Stimulated activated naive CD4-positive, alpha-beta T cell treated with Interleukin-2 at 50 U/mL for 16 hours (primary cell): Measurements from ENCODE around the gene TM2D1.

ENCODE experiments used
- DNase-seq: peaks from one replicate; lab custom pipeline; 2025; lab: John Stamatoyannopoulos, UW

The TM2D1 gene

DNA sequence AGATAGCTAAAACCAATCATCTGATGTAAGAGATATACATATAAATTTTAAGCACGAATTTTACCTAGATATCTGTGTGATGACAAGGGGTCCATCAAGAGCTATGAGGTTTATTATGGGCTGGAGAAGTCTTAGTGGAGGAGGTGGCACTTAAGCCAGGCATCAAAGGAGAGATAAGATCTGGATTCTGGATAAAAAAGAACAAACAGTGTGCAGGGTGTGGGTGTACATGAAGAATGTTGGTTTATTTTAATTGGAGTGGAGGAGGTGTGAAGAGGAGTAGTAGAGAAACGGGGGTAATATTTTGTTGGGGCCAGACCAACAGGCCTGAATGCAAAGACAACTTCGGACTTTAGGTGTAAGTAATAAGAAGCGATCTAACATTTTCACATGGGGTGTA, 80.6 kb downstream of the TM2D1 start:
- DNase-seq, result no peak

DNA sequence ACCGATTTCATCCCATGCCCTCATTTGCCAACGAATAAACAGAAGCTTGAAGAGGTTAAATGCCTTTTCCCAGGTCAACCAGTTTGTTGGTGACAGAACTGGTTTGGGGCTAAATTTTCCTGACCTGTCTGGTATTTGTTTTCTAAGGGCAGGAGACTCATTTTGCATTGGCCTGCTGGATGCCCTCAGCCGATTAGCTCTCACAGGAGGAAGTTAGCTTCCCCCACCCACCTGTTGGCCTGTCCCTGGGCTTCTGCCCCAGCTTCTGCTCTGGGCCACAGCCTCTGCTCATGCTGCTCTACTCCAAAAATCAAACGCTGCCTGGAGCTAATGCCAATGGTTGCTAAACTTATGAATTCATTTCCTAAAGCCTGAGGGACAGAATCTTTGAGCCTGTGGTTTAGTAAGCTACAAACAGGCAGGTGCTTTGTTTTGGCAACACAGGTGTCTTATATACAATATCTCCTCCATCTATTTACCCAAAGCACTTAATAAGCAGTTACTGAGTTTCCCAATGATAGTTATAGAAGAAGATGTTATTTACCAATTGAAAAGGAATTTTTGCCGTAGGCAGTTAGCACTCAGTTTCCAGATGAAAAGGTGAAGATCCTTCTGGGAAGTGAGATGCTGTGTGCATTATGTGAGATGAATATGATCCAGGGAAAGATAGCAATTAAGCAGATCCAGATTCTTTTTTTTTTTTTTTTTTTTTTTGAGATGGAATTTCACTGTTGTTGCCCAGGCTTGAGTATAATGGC, 82.3 kb downstream of the TM2D1 start:
- DNase-seq, result no peak

DNA sequence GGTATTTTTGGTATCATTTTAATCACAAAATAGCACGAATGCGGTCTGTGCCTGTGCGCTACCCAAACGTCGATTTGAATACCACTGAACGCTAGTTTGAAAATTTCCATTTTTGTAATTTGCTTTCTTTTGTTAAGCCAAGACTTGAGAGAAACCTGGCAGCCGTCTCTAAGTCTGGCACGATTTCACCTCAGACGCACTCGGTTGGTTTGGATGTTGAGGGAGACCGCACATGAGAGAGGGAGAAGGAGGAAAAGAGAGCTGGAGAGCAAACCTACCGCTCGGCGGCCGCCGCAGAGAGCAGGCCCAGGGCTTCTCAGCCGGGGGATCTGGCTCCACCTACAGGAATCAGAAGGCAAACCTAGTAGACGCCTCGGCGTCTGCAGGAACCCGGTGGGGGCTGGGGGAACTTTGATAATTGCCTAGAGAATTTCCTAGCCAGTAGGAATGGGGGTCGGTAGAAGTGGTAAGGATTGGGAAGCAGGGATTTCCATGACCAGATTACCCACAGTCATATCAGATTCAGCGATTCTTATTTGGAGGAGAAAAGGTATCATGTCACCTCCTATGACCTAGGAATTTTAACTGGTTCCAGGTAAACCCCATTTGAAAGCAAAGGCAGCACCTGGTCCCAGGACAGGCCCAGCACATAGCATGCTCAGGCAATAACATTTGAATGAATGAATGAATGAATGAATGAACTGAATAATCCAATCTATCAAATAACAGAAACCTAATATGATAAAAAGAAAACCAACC, 83.2 kb downstream of the TM2D1 start:
- DNase-seq, result peak; percentile 8

DNA sequence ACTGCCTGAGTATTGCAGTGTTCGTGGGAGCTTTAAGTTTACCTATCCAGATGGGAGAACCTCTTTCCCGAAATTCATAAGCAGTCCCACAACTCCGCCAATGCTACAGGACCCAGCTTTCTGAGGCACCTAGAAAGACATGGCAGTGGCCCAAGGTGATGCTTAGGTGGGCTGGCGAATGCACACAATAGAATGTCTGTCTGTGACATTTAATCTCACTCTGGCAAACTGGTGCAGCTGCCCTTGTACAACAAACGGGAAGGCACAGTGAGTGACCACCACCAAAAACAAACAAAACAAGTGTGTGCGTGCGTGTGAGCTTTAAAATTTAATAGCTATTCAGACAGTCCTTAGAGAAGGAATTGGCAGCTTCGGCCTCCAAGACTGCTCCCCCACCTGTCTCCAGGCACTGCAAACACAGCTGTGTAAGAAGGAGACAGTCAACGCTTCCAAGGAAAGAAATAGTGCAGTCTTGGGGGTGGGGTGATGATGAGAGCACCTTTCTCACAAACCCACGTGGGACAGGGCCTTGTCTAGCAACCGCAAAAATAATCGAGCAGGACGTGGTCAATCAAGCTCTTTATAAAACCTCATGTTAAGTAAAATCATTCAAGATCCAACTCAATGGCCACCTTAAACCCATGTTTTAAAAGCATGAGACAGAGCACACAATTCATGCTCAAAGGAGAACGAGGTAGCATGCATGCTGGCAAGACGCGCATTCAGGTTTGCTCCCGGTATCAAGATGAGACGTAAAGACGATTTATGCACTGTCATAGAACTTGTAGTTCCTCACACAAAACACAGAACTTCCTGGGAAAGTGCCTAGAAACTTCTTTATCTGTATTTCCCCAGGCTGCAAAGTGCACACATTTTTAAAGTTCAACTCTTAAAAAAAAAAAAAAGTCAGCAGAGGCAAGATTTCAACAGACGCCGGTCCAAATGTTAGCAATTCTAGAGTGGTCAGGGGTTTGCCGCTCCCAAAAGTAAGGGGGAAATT, 84.1 kb downstream of the TM2D1 start:
- DNase-seq, result no peak

DNA sequence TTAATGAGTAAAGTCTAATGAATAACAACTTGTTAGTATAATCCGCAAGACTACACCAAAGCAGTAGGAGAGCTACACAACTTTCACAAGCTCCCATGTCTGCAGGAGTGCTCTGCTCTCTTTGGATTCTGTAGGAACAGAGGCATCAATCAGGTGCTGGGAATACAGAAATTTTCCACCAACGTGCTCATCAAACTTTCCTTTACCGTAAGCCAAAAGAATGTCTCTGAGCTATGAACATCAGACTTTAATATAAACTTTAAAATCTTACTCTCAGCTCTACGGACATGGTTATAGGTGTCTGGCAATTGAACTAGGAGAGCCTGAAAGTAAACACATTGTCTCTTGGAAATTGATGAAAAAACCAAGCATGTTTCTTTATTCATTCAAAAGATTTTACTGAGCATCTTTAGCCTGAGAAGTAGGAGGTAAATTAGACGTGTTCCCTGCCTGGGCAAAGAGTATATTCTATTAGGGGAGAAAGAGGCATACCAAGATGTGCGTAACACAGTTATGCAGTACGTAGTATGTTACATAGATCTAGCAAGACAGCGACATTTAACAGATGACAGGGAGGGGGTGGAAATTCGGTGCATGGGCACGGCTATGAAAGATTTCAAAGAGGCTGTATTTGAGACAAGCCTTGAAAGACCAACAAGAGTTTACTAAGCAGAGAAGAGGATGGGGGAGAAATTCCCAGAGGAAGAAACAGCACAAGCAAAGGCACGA, 85.2 kb downstream of the TM2D1 start:
- DNase-seq, result no peak

DNA sequence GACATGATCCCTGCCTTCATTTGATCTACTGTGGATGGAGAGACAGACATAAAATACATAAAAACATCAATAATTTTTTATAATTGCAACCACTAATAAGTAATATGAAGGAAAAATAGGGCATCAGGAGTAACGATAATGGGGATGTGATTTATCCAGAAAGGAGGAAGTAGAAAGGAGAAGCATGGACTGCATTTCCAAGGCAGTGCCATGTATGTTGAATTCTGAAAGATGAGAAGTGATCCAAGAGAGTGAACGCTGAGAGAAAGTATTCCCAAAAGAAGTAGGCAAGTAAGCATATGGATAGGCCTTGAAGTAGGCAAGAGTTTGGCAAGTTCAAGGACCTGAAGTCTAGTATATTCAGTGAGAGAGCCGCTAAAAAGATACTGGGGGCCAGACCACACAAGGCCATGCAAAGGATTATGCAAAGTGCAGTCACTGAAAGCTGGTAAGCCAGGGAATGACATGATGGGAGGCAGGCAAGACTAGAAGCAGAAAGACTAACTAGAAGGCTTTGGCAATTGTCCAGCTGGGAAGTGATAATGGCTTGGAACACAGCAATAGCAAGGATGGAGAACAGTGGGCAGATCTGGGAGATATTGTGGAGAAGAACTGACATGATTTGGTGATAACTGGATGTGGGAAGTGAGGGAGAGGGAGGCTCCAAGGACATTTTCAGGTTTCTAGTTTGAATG, 85.9 kb downstream of the TM2D1 start:
- no peak for DNase-seq

DNA sequence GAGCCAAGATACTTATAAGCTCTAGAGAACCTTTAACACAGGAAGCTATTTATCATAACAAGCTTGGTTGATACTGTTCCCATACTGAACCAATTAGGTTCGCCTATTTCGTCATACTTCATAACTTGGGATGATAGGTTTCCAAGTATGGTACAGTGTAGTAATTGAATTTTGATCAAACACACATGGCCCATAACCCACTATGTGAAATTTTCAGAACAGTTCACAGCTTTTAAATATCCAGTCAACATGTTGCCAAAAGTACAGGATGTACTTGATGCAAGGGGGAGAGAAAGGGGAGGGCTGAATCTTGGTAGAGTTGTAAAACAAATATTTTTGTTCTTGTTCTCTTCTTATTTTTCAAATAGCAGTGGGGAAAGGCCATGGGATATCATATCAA, 86.6 kb downstream of the TM2D1 start:
- DNase-seq, result no peak

DNA sequence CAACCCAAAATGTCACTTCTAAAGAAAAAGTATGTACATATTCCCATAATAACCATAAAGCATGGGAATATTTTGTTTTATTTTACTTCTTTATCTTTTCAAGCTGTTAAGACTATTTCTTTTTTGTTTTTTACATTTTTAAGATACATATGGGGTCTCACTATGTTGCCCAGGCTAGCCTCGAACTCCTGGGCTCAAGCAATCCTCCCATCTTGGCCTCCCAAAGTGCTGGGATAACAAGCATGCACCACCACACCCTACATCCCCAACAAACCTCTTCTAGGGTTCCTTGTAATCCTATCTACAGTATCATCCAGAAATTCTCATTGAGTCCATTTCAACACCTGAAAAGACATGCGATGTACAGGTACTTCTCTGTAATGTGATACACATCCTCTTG, 87.5 kb downstream of the TM2D1 start:
- DNase-seq, result no peak

DNA sequence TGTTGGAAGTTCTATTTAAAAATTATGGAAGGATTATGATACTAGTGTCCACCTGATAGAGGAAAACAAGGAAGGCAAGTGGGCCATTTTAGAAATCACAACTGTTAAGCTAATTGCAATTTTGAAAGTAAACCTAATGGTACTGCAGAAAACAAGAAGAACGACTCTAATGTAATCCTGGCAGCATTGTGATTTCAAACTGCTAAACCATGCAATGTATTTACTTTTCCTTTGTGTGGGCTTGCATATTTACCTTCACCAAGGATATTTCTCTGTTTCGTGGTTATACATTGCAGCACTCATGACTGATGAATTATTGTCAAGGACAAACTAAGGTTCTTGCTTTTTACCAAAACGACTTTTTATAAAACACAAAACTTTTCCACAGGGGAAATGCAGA, 88.1 kb downstream of the TM2D1 start:
- no peak for DNase-seq

DNA sequence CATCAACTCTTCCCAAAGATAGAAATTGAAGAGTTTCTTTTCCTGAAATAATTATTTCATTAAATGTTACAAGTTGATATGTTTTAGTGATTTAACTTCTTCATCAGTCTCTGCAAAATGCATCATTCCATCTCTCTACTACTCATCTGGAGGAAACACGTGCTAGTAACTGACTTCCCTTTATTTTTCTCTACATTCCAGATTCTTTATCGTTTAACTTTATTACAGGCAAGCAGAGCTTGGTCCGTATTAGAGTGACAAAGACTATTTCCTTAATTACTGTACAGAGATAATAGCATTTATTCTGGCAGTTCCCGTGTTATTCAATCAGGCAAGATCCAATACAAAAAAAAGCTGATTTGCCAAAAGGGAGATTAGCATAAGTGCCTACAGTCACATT, 88.6 kb downstream of the TM2D1 start:
- no peak for DNase-seq

DNA sequence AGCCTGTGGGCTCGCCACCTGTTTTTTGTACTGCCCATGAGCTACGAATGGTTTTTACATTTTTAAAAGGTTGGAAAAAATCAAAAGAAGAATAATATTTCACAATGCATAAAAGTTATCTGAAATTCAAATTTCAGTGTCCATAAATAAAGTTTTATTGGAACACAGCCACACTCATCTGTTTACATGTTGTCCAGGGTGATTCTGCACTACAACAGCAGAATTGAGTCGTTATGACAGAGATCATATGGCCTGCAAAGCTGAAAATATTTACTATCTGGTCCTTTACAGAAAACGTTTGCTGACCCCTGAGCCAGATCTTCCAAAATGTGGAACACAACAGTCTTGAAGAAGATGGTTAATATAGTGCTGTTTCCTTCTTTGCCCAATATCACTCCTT, 89.4 kb downstream of the TM2D1 start:
- DNase-seq, result no peak

DNA sequence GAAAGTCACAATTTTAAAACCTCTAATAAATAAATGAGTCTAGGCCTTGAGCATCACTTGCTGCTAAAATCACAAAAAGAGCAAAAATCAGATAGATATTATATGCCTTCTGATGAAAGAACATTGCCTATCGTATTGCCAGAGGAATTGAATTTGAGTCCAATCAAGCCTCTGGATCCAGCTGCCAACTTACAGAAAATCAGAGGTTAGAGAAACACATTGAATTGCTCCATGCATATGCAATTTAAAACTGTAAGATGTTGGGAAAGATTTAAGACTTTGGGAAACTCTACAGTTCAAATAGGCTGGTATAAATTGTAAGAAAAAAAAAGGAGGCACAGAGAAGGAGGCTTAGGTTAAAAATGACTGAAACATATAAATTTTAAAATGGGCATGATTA, 93.5 kb downstream of the TM2D1 start:
- DNase-seq, result no peak
